H1 (cell line): Measurements from ENCODE around the gene RIPOR3. TPM values are rescaled to one million over a fixed set of nuclear protein-coding genes. Genes with fewer than 3 reads are reported as not detected.
"Not testable (repeated sequence)": the region's sequence is repeated elsewhere in the genome, so short reads cannot be mapped to it uniquely, and the experiment has no call there.

ENCODE experiments used
- CTCF ChIA-PET: fragments of 300-600 bp; sonication (Branson Sonifier 250); formaldehyde crosslinking; loops from one replicate; lab custom pipeline; 2021; ENCODE audit not compliant: partially characterized antibody; lab: Charles Lee
- POLR2A ChIA-PET: fragments of 300-600 bp; sonication (Branson Sonifier 250); formaldehyde crosslinking; loops from one replicate; lab custom pipeline; 2021; ENCODE audit warnings: inconsistent platforms; ENCODE audit not compliant: partially characterized antibody; lab: Charles Lee
- DNase-seq, 2 experiments: peaks; one replicate each; pipeline versions ENCODE4 v3.0.0 to v3.0.0-alpha.2; 2010 to 2022; ENCODE audit warnings: low spot score in 2 of 2, low read depth in 1 of 2, mixed read lengths in 1 of 2
- FAIRE-seq: peaks from 2 replicates; lab custom pipeline; 2011; peaks lifted over from hg19 to GRCh38; lab: Jason Lieb, UNC
- H2AFZ ChIP-seq: 2 replicates; pipeline ENCODE4 v1.8.1; 2012; ENCODE audit warnings: low read length, inconsistent platforms
- H2AK5ac ChIP-seq: 2 replicates; pipeline ENCODE4 v1.6.1; 2013; ENCODE audit warnings: low read depth, low read length
- H2BK120ac ChIP-seq: replicated peaks from 2 replicates; pipeline ENCODE3; 2013; ENCODE audit warnings: low read depth, low read length, inconsistent platforms
- H2BK12ac ChIP-seq: 2 replicates; pipeline ENCODE4 v1.6.1; 2013; ENCODE audit warnings: low read depth, low read length
- H2BK15ac ChIP-seq: 2 replicates; pipeline ENCODE4 v1.6.1; 2013; ENCODE audit warnings: low read length
- H2BK20ac ChIP-seq: 2 replicates; pipeline ENCODE4 v1.6.1; 2013; ENCODE audit warnings: low read length
- H2BK5ac ChIP-seq: 2 replicates; pipeline ENCODE4 v1.6.1; 2013; ENCODE audit warnings: low read depth, low read length
- H3K14ac ChIP-seq: 2 replicates; pipeline ENCODE4 v1.6.1; 2013; ENCODE audit warnings: inconsistent platforms; ENCODE audit not compliant: insufficient read length
- H3K18ac ChIP-seq: 2 replicates; pipeline ENCODE4 v1.6.1; 2013; ENCODE audit warnings: low read length; ENCODE audit errors: extremely low read depth
- H3K23ac ChIP-seq: 2 replicates; pipeline ENCODE4 v1.6.1; 2013; ENCODE audit warnings: inconsistent platforms; ENCODE audit not compliant: insufficient read length
- H3K23me2 ChIP-seq: 2 replicates; pipeline ENCODE4 v1.6.1; 2013; ENCODE audit warnings: low read depth, low read length
- H3K27ac ChIP-seq: 2 replicates; pipeline ENCODE4 v1.6.1; 2011; ENCODE audit warnings: low read depth, low read length, inconsistent platforms
- H3K27me3 ChIP-seq, 4 experiments: replicated peaks in 1 of 4; 1 replicate in 1 of 4; 2 replicates in 3 of 4; pipeline versions ENCODE4 v1.6.1 to v1.8.1; 2011 to 2013; ENCODE audit warnings: low read length in 3 of 4, mild to moderate bottlenecking in 3 of 4, inconsistent platforms in 2 of 4, mixed read lengths in 2 of 4, moderate library complexity in 1 of 4; ENCODE audit not compliant: control insufficient read depth in 3 of 4, insufficient read depth in 3 of 4; ENCODE audit errors: extremely low read depth in 1 of 4
- H3K36me3 ChIP-seq, 4 experiments: 2 replicates each; pipeline versions ENCODE4 v1.6.1 to v1.8.1; 2011 to 2013; ENCODE audit warnings: mild to moderate bottlenecking in 4 of 4, low read length in 3 of 4, moderate library complexity in 2 of 4, control low read depth in 1 of 4, inconsistent platforms in 1 of 4; ENCODE audit not compliant: insufficient read depth in 4 of 4, control insufficient read depth in 2 of 4
- H3K4ac ChIP-seq: replicated peaks from 2 replicates; pipeline ENCODE3; 2013; ENCODE audit warnings: low read length, low read depth, mixed read lengths, inconsistent platforms; ENCODE audit not compliant: insufficient read length
- H3K4me1 ChIP-seq, 4 experiments: replicated peaks in 1 of 4; 1 replicate in 1 of 4; 2 replicates in 3 of 4; pipeline versions ENCODE4 v1.6.1 to v1.8.1; 2011 to 2013; ENCODE audit warnings: low read length in 3 of 4, inconsistent platforms in 2 of 4, mixed read lengths in 1 of 4; ENCODE audit not compliant: insufficient read depth in 4 of 4, control insufficient read depth in 3 of 4
- H3K4me2 ChIP-seq, 2 experiments: 2 replicates each; pipeline versions ENCODE4 v1.6.1 to v1.8.1; 2011 to 2013; ENCODE audit warnings: low read depth in 2 of 2, low read length in 2 of 2, control low read depth in 1 of 2, inconsistent platforms in 1 of 2, mild to moderate bottlenecking in 1 of 2; ENCODE audit not compliant: insufficient read depth in 1 of 2
- H3K4me3 ChIP-seq, 4 experiments: fragments of 200-600, 300-600 bp in 1 of 4; sonication (generic), shearing (Covaris generic), sonication (Bioruptor Twin) in 1 of 4; 2 replicates each; pipeline versions ENCODE4 v1.5.1 to v1.8.1; 2011 to 2016; ENCODE audit warnings: low read length in 4 of 4, low read depth in 3 of 4, control low read depth in 2 of 4, inconsistent platforms in 2 of 4, mild to moderate bottlenecking in 2 of 4, mixed read lengths in 1 of 4, moderate library complexity in 1 of 4; ENCODE audit not compliant: insufficient read depth in 2 of 4; ENCODE audit errors: extremely low read depth in 1 of 4
- H3K56ac ChIP-seq: replicated peaks from 2 replicates; pipeline ENCODE3; 2013; ENCODE audit warnings: low read depth, mild to moderate bottlenecking, mixed read lengths, low read length, inconsistent platforms; ENCODE audit not compliant: insufficient read length
- H3K79me1 ChIP-seq: 2 replicates; pipeline ENCODE4 v1.6.1; 2013; ENCODE audit warnings: low read depth, low read length, control low read depth
- H3K79me2 ChIP-seq, 2 experiments: 2 replicates each; pipeline versions ENCODE4 v1.6.1 to v1.8.1; 2012 to 2013; ENCODE audit warnings: low read length in 2 of 2, mild to moderate bottlenecking in 2 of 2, inconsistent platforms in 1 of 2; ENCODE audit not compliant: insufficient read depth in 2 of 2, control insufficient read depth in 1 of 2
- H3K9ac ChIP-seq, 4 experiments: replicated peaks in 1 of 4; 1 replicate in 1 of 4; 2 replicates in 3 of 4; pipeline versions ENCODE4 v1.6.1 to v1.8.1; 2011 to 2013; ENCODE audit warnings: low read depth in 3 of 4, low read length in 3 of 4, control low read depth in 2 of 4, mild to moderate bottlenecking in 2 of 4, moderate library complexity in 2 of 4, inconsistent platforms in 1 of 4; ENCODE audit errors: extremely low read depth in 1 of 4
- H3K9me3 ChIP-seq, 2 experiments: 2 replicates each; pipeline versions ENCODE4 v1.6.1 to v1.8.1; 2012 to 2013; ENCODE audit warnings: mild to moderate bottlenecking in 2 of 2, moderate library complexity in 2 of 2, control low read depth in 1 of 2, inconsistent platforms in 1 of 2, low read depth in 1 of 2, low read length in 1 of 2, mixed read lengths in 1 of 2; ENCODE audit not compliant: insufficient read depth in 2 of 2
- H4K20me1 ChIP-seq, 2 experiments: replicated peaks in 1 of 2; 2 replicates each; pipeline versions ENCODE3 to v1.8.1; 2011 to 2013; ENCODE audit warnings: inconsistent platforms in 2 of 2, low read length in 2 of 2, mild to moderate bottlenecking in 1 of 2; ENCODE audit not compliant: insufficient read depth in 2 of 2, control insufficient read depth in 1 of 2
- H4K5ac ChIP-seq: 2 replicates; pipeline ENCODE4 v1.6.1; 2013; ENCODE audit warnings: low read length, low read depth, mixed read lengths, inconsistent platforms; ENCODE audit not compliant: insufficient read length
- H4K8ac ChIP-seq: 2 replicates; pipeline ENCODE4 v1.8.0; 2013; ENCODE audit warnings: mild to moderate bottlenecking, moderate library complexity, low read length, inconsistent platforms; ENCODE audit not compliant: insufficient read depth; ENCODE audit errors: extremely low read depth
- H4K91ac ChIP-seq: replicated peaks from 2 replicates; pipeline ENCODE3; 2013; ENCODE audit warnings: low read length, mixed read lengths, inconsistent platforms; ENCODE audit not compliant: insufficient read length
- CHD2 ChIP-seq: IDR thresholded peaks from 2 replicates; pipeline ENCODE4 v1.6.1; 2012; ENCODE audit warnings: low read length, improper control_type of control experiment
- CTCF ChIP-seq, 3 experiments: IDR thresholded peaks; 1 replicate in 2 of 3; 2 replicates in 1 of 3; pipeline versions ENCODE4 v1.5.1 to v1.6.1; 2011; ENCODE audit warnings: low read length in 3 of 3, mild to moderate bottlenecking in 3 of 3, inconsistent platforms in 2 of 3, low read depth in 1 of 3, moderate library complexity in 1 of 3; ENCODE audit not compliant: insufficient read depth in 1 of 3; ENCODE audit errors: control extremely low read depth in 1 of 3
- FOSL1 ChIP-seq: IDR thresholded peaks from 2 replicates; pipeline ENCODE4 v1.6.1; 2011; ENCODE audit warnings: mild to moderate bottlenecking, low read depth, low read length, moderate library complexity; ENCODE audit not compliant: insufficient read depth
- NRF1 ChIP-seq: IDR thresholded peaks from 2 replicates; pipeline ENCODE4 v1.6.1; 2011; ENCODE audit warnings: mild to moderate bottlenecking, low read depth, low read length, improper control_type of control experiment
- WGBS, 2 experiments: shearing (Covaris generic) in 1 of 2; methylation state at CpG; one replicate each; pipeline versions ENCODE4 v1.1.6 to v1.1.7; 2013 to 2015; ENCODE audit warnings: low lambda C conversion rate in 2 of 2, mixed read lengths in 2 of 2, inconsistent platforms in 1 of 2, low coverage in 1 of 2, missing lambda C conversion rate in 1 of 2; ENCODE audit not compliant: insufficient replicate concordance in 2 of 2, insufficient coverage in 1 of 2, insufficient read length in 1 of 2; ENCODE audit errors: extremely low coverage in 1 of 2, missing lambda C conversion rate in 1 of 2; 5-methylcytosine and 5-hydroxymethylcytosine counted together
- polyA plus RNA-seq, 7 experiments: library from polyadenylated mRNA; depleted of rRNA in 3 of 7; stranded (reverse) in 5 of 7; unstranded in 2 of 7; fragments of >200 nt in 5 of 7; fragments of 200-250 nt in 2 of 7; gene quantifications; 1 replicate in 5 of 7; 2 replicates in 1 of 7; 4 replicates in 1 of 7; pipeline versions ENCODE4 v1.2.1 to v1.2.3, GENCODE V29; 2011 to 2013; ENCODE audit warnings: missing spikeins in 2 of 7, mixed read lengths in 2 of 7
- total RNA-seq: library from RNA; stranded (reverse); fragmentation: NEBNext Ultra II Directional; extraction: Animal tissue kit (Norgen Biotek cat#: 25700); gene quantifications from 2 replicates; pipeline ENCODE4 v1.2.1, GENCODE V29; 2021

The RIPOR3 gene
- total and polyA plus RNA-seq, 2 of the 8 experiments (the other 6 are each of a cell fraction or from before 2014, with no cell fraction given): 3.6 to 4.5 TPM

- TF ChIP-seq CTCF (IDR thresholded peaks at IDR 0.05; ENCODE audit: control extremely low read depth in 1 of 3, insufficient read depth in 1 of 3, low read depth in 1 of 3, low read length in 3 of 3) (no peak), CHD2 (no peak), NRF1 (no peak), FOSL1 (no peak)
Measured at GRCh38 chr20:50600281-50600895, 91.0 kb downstream of the RIPOR3 start (continued).

GRCh38 chr20:50598768-50599167, 92.6 kb downstream of the RIPOR3 start:
- H3K27ac ChIP-seq, DNase-seq, H3K23me2 ChIP-seq, H3K79me2 ChIP-seq, H2AFZ ChIP-seq, H4K20me1 ChIP-seq, H3K27me3 ChIP-seq, H4K8ac ChIP-seq, H4K91ac ChIP-seq, H3K9me3 ChIP-seq, H3K23ac ChIP-seq, H3K36me3 ChIP-seq, H3K9ac ChIP-seq, H3K56ac ChIP-seq, H2BK120ac ChIP-seq, H3K4me3 ChIP-seq, H2BK20ac ChIP-seq, H3K18ac ChIP-seq, H3K79me1 ChIP-seq, H4K5ac ChIP-seq, H3K14ac ChIP-seq, H2BK5ac ChIP-seq, FAIRE-seq, H2BK15ac ChIP-seq, H2AK5ac ChIP-seq, H3K4ac ChIP-seq, H2BK12ac ChIP-seq, H3K4me2 ChIP-seq: not testable (repeated sequence)
- ChIA-PET CTCF (interaction anchor here (0.6 to 5.4 kb wide), 4 partner anchors 12 to 26 kb away, joined by 3 to 36 read pairs (median 8); no protein-coding TSS in a partner anchor), POLR2A (interaction anchor here (2.0 kb wide), 1 partner anchor 10 kb away, joined by 4 read pairs; no protein-coding TSS in a partner anchor)
- WGBS, 2 experiments: 93% methylated on average over 4 of the region's 5 CpGs; no CpG with 5 or more reads in 1 of the 2 experiments
- peaks cover 0 to 13% (median 8%) of the 10 kb centered on the region in 4 experiments; a peak in 4 of 7 replicates for H3K4me1 ChIP-seq
